ENCODE data around the gene KIF6. TPM values are rescaled to one million over a fixed set of nuclear protein-coding genes. Genes with fewer than 3 reads are reported as not detected.

Gene KIF6
- total and polyA plus RNA-seq, 2 donors (not counting 1 experiment from before 2014, with no cell fraction given) = not detected

DNA sequence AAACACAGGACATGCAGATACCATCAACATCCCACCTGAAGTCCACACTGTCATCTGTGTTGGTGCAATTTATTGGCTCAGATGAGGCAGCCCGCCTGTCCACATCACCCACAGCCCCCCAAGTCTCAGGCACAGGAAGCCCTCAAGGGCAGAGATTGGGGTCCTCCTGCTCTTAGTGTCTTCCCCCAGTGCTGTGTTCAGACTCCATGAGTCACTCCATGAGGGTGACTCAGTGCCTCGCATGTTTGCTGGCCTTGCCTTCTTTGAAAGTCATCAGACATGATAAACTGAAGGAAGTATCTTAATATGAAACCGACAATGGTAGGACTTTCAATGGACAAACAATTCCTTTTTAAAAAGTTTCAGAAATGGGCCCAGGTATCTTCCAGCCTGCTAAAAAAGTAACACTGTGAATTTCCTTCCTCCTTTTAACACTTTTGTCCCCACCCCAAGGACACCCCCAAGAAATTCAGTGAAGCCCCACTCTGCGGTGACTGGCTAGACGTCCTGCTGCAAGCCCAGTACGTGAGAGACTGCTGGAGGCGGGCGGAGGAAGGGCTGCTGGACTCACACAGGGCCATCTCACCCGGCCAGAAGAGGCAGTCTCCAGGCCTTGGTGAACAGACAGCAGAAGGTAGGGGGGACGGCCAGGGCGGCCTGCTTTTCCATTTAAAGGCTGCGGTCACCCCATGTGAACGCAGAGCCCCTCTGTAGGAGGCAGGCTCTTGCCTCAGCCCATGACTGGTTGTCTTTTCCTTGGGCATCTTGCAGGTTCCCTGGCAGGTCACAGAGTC lies 359.7 kb downstream of the KIF6 start:
- no peaks in the 10 kb centered on the region for H3K9me3 ChIP-seq (ENCODE audit: control extremely low read depth in 1 of 3, control insufficient read depth in 2 of 3, insufficient read depth in 1 of 3, low read length in 2 of 3)
- H3K4me1 ChIP-seq (ENCODE audit: control insufficient read depth in 2 of 2, insufficient read depth in 2 of 2, low read length in 2 of 2) = peaks cover 3% of the 10 kb centered on the region in 2 donors
- no peak for TF ChIP-seq EZH2 (IDR thresholded peaks at IDR 0.05; ENCODE audit: borderline replicate concordance, insufficient read depth, low read depth, low read length, poor library complexity, severe bottlenecking)
- TF ChIP-seq, protein P1, sequence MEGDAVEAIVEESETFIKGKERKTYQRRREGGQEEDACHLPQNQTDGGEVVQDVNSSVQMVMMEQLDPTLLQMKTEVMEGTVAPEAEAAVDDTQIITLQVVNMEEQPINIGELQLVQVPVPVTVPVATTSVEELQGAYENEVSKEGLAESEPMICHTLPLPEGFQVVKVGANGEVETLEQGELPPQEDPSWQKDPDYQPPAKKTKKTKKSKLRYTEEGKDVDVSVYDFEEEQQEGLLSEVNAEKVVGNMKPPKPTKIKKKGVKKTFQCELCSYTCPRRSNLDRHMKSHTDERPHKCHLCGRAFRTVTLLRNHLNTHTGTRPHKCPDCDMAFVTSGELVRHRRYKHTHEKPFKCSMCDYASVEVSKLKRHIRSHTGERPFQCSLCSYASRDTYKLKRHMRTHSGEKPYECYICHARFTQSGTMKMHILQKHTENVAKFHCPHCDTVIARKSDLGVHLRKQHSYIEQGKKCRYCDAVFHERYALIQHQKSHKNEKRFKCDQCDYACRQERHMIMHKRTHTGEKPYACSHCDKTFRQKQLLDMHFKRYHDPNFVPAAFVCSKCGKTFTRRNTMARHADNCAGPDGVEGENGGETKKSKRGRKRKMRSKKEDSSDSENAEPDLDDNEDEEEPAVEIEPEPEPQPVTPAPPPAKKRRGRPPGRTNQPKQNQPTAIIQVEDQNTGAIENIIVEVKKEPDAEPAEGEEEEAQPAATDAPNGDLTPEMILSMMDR (IDR thresholded peaks at IDR 0.05) = no peak
- Mint-ChIP-seq H3K9me3 (ENCODE audit: insufficient read depth) (no peaks in the 10 kb centered on the region), H3K4me3 (no peak overlapping the region), H3K27me3 (peaks cover 15% of the 10 kb centered on the region), H3K27ac (no peak overlapping the region), H3K4me1 (no peaks in the 10 kb centered on the region)
- no peak overlapping the region for H3K9ac ChIP-seq (ENCODE audit: low read length)
- H2AFZ ChIP-seq (ENCODE audit: insufficient read depth, low read depth, low read length, poor library complexity, severe bottlenecking) = no peak overlapping the region
- intact Hi-C loops (cut with micrococcal nuclease) = no loop called here
- ChIA-PET CTCF (interaction anchor here (0.6 to 1.1 kb wide), 2 partner anchors 18 to 51 kb away, joined by 3 read pairs; no protein-coding TSS in a partner anchor), POLR2A (no interaction called here)
- peaks cover 0 to 3% (median 0%) of the 10 kb centered on the region in 4 experiments for H3K27me3 ChIP-seq (replicated peaks in 1 of 4; ENCODE audit: control extremely low read depth in 1 of 4, control insufficient read depth in 3 of 4, insufficient read depth in 4 of 4, low read length in 3 of 4)
- H3K4me3 ChIP-seq (ENCODE audit: control extremely low read depth in 1 of 5, extremely low read depth in 1 of 5, insufficient read depth in 1 of 5, low read depth in 2 of 5, low read length in 4 of 5) = no peak overlapping the region
- H4K20me1 ChIP-seq (ENCODE audit: control insufficient read depth, insufficient read depth, low read length, poor library complexity, severe bottlenecking) = no peaks in the 10 kb centered on the region
- ATAC-seq (ENCODE audit: low read depth) (no peak), DNase-seq (no peak)
- H3K79me2 ChIP-seq (ENCODE audit: control insufficient read depth, insufficient read depth, low read length) = no peaks in the 10 kb centered on the region
- 98% methylated on average over 13 of the region's 13 CpGs for WGBS (ENCODE audit: insufficient coverage)
- no peak overlapping the region for H3K4me2 ChIP-seq (replicated peaks; ENCODE audit: low read depth, low read length, poor library complexity, severe bottlenecking)
- H3K27ac ChIP-seq (ENCODE audit: low read length in 2 of 2) = no peak overlapping the region
- H3K36me3 ChIP-seq (replicated peaks in 1 of 2; ENCODE audit: control extremely low read depth in 1 of 2, control insufficient read depth in 1 of 2, extremely low read depth in 1 of 2, insufficient read depth in 2 of 2, low read length in 1 of 2) = no peaks in the 10 kb centered on the region

DNA sequence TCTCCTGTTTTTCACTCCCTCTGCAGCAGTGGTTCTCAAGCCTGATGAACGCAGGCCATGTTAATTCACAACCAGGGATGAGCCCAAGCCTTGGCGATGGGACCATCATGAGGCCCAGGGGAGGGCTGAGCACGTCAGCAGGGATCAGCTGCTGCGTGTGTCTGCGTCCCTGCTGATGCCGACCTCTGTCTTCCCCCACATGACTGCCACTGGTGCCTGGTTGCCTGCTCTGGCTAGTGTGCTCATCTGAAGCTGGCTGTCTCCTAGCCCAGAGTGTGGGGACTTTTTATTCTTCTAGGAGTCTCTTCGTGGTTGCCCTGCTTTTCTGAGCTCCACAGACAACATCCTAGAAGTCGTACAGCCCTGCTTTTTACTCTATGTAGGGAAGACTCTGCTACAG lies 361.9 kb downstream of the KIF6 start:
- H3K4me3 ChIP-seq (ENCODE audit: control extremely low read depth in 1 of 5, extremely low read depth in 1 of 5, insufficient read depth in 1 of 5, low read depth in 2 of 5, low read length in 4 of 5) = no peak overlapping the region
- H3K27ac ChIP-seq (ENCODE audit: low read length in 2 of 2) = no peak overlapping the region
- POLR2A ChIA-PET = no interaction called here
- CTCF ChIA-PET = interaction anchor here (0.7 to 3.2 kb wide), 5 partner anchors 7 to 1505 kb away, joined by 3 to 14 read pairs (median 6); no protein-coding TSS in a partner anchor
- no peak overlapping the region for H3K9ac ChIP-seq (ENCODE audit: low read length)
- H3K27ac Mint-ChIP-seq = no peak overlapping the region
- H3K9me3 Mint-ChIP-seq (ENCODE audit: insufficient read depth) = no peaks in the 10 kb centered on the region
- H3K4me1 Mint-ChIP-seq = no peaks in the 10 kb centered on the region
- H3K27me3 ChIP-seq (replicated peaks in 1 of 4; ENCODE audit: control extremely low read depth in 1 of 4, control insufficient read depth in 3 of 4, insufficient read depth in 4 of 4, low read length in 3 of 4) = no peaks in the 10 kb centered on the region
- H3K4me2 ChIP-seq (replicated peaks; ENCODE audit: low read depth, low read length, poor library complexity, severe bottlenecking) = no peak overlapping the region
- H4K20me1 ChIP-seq (ENCODE audit: control insufficient read depth, insufficient read depth, low read length, poor library complexity, severe bottlenecking) = no peaks in the 10 kb centered on the region
- 90% methylated on average over 7 of the region's 8 CpGs for WGBS (ENCODE audit: insufficient coverage)
- no peak overlapping the region for H3K4me3 Mint-ChIP-seq
- H3K4me1 ChIP-seq (ENCODE audit: control insufficient read depth in 2 of 2, insufficient read depth in 2 of 2, low read length in 2 of 2) = peaks cover 3% of the 10 kb centered on the region in 2 donors
- no peaks in the 10 kb centered on the region for H3K36me3 ChIP-seq (replicated peaks in 1 of 2; ENCODE audit: control extremely low read depth in 1 of 2, control insufficient read depth in 1 of 2, extremely low read depth in 1 of 2, insufficient read depth in 2 of 2, low read length in 1 of 2)
- ATAC-seq (ENCODE audit: low read depth) = no peak
- no peaks in the 10 kb centered on the region for H3K79me2 ChIP-seq (ENCODE audit: control insufficient read depth, insufficient read depth, low read length)
- intact Hi-C loops (cut with micrococcal nuclease) = loop anchor here (5.0 kb wide), 3 partner anchors 529 to 1664 kb away; no protein-coding TSS in a partner anchor
- H2AFZ ChIP-seq (ENCODE audit: insufficient read depth, low read depth, low read length, poor library complexity, severe bottlenecking) = no peak overlapping the region
- TF ChIP-seq EZH2 (IDR thresholded peaks at IDR 0.05; ENCODE audit: borderline replicate concordance, insufficient read depth, low read depth, low read length, poor library complexity, severe bottlenecking) = no peak
- TF ChIP-seq, protein P1 (IDR thresholded peaks at IDR 0.05) = no peak
- H3K9me3 ChIP-seq (ENCODE audit: control extremely low read depth in 1 of 3, control insufficient read depth in 2 of 3, insufficient read depth in 1 of 3, low read length in 2 of 3) = no peaks in the 10 kb centered on the region
- no peak for DNase-seq
- peaks cover 9% of the 10 kb centered on the region for H3K27me3 Mint-ChIP-seq

Data from B cell (primary cell).